HepG2 (cell line): ENCODE data around the gene PDRG1.

Experiments
- ARHGAP35 ChIP-seq: sonication (generic); formaldehyde crosslinking; IDR thresholded peaks from 2 replicates; pipeline ENCODE4 v1.9.0; 2022; ENCODE audit warnings: mild to moderate bottlenecking, inconsistent platforms, moderate library complexity, missing genetic modification reagents, borderline replicate concordance
- CEBPB ChIP-seq: IDR thresholded peaks from 2 replicates; pipeline ENCODE4 v1.6.1; 2011; ENCODE audit warnings: low read depth, low read length, improper control_type of control experiment, borderline replicate concordance
- CTCF ChIP-seq: sonication (generic); formaldehyde crosslinking; IDR thresholded peaks from 2 replicates; pipeline ENCODE4 v1.5.0; 2020; ENCODE audit warnings: mild to moderate bottlenecking, missing genetic modification reagents, moderate library complexity
- PRDM15 ChIP-seq: sonication (generic); formaldehyde crosslinking; IDR thresholded peaks from 2 replicates; pipeline ENCODE4 v1.4.0; 2020; ENCODE audit warnings: missing genetic modification reagents
- PRPF4 ChIP-seq: fragments of 200-400 bp; formaldehyde crosslinking; IDR thresholded peaks from 2 replicates; pipeline ENCODE4 v1.6.1; 2016; ENCODE audit warnings: low read length, low read depth; ENCODE audit not compliant: poor library complexity, severe bottlenecking
- TAF1 ChIP-seq: sonication (generic); formaldehyde crosslinking; IDR thresholded peaks from 2 replicates; pipeline ENCODE4 v1.4.0; 2020; ENCODE audit warnings: missing genetic modification reagents
- THAP8 ChIP-seq: sonication (generic); formaldehyde crosslinking; IDR thresholded peaks from 2 replicates; pipeline ENCODE4 v1.5.1; 2020; ENCODE audit warnings: missing genetic modification reagents, mild to moderate bottlenecking, borderline replicate concordance
- YY1 ChIP-seq: IDR thresholded peaks from 2 replicates; pipeline ENCODE4 v1.6.1; 2011; ENCODE audit warnings: low read length, low read depth, moderate library complexity, mild to moderate bottlenecking; ENCODE audit not compliant: insufficient read depth, insufficient replicate concordance
- ZNF468 ChIP-seq: sonication (generic); formaldehyde crosslinking; IDR thresholded peaks from 2 replicates; pipeline ENCODE4 v1.8.0; 2022; ENCODE audit warnings: mild to moderate bottlenecking, moderate library complexity, missing genetic modification reagents
- ZNF780A ChIP-seq: sonication (generic); formaldehyde crosslinking; IDR thresholded peaks from 2 replicates; pipeline ENCODE4 v1.8.0; 2022; ENCODE audit warnings: mild to moderate bottlenecking, missing genetic modification reagents, moderate library complexity
- ZZZ3 ChIP-seq: sonication (generic); formaldehyde crosslinking; IDR thresholded peaks from 2 replicates; pipeline ENCODE4 v1.4.0; 2020; ENCODE audit warnings: missing genetic modification reagents, mild to moderate bottlenecking, borderline replicate concordance

GRCh38 chr20:31981784-31982183, 29.9 kb upstream of the PDRG1 start:
- TF ChIP-seq CTCF (no peak), CEBPB (no peak), ZNF468 (CRISPR knock-in tag) (no peak), ZNF780A (CRISPR knock-in tag) (no peak), ARHGAP35 (CRISPR knock-in tag) (no peak), ZZZ3 (CRISPR knock-in tag) (no peak), PRPF4 (no peak), TAF1 (CRISPR knock-in tag) (no peak), YY1 (no peak), THAP8 (CRISPR knock-in tag) (no peak), PRDM15 (CRISPR knock-in tag) (no peak)
